HepG2 (cell line): ENCODE results near the gene ZMIZ1. TPM values are rescaled to one million over a fixed set of nuclear protein-coding genes. Genes with fewer than 3 reads are reported as not detected.

Experiments
- DPF2 ChIP-seq: sonication (generic); formaldehyde crosslinking; IDR thresholded peaks from 2 replicates; pipeline ENCODE4 v1.4.0; 2020; ENCODE audit warnings: mild to moderate bottlenecking, low read depth, missing genetic modification reagents, borderline replicate concordance
- EP300 ChIP-seq, 3 experiments: sonication (generic) in 1 of 3; formaldehyde crosslinking in 1 of 3; IDR thresholded peaks; 2 replicates each; pipeline versions ENCODE4 v1.5.1 to v1.6.1; 2011 to 2020; ENCODE audit warnings: low read depth in 2 of 3, low read length in 2 of 3, borderline replicate concordance in 1 of 3, improper control_type of control experiment in 1 of 3, mild to moderate bottlenecking in 1 of 3, missing genetic modification reagents in 1 of 3, moderate library complexity in 1 of 3
- FOXP1 ChIP-seq, 2 experiments: fragments of 450-650 bp in 1 of 2; IDR thresholded peaks; 2 replicates each; pipeline ENCODE4 v1.6.1; 2017 to 2018; ENCODE audit warnings: antibody characterized with exemption in 1 of 2
- GABPB1 ChIP-seq: IDR thresholded peaks from 2 replicates; pipeline ENCODE4 v1.6.1; 2016; ENCODE audit warnings: mild to moderate bottlenecking, missing genetic modification reagents, moderate library complexity, missing compliant biosample characterization
- NFYB ChIP-seq: sonication (generic); formaldehyde crosslinking; IDR thresholded peaks from 2 replicates; pipeline ENCODE4 v1.4.0; 2020; ENCODE audit warnings: missing genetic modification reagents
- PAF1 ChIP-seq: IDR thresholded peaks from 2 replicates; pipeline ENCODE4 v1.6.1; 2016; ENCODE audit warnings: missing genetic modification reagents, missing compliant biosample characterization
- PTBP1 ChIP-seq: fragments of 200-400 bp; formaldehyde crosslinking; IDR thresholded peaks from 2 replicates; pipeline ENCODE4 v1.6.1; 2018; ENCODE audit warnings: low read length, low read depth; ENCODE audit not compliant: poor library complexity, severe bottlenecking
- SALL1 ChIP-seq: sonication (generic); formaldehyde crosslinking; IDR thresholded peaks from 2 replicates; pipeline ENCODE4 v1.8.0; 2022; ENCODE audit warnings: mild to moderate bottlenecking, missing genetic modification reagents
- STAG1 ChIP-seq: sonication (generic); formaldehyde crosslinking; IDR thresholded peaks from 2 replicates; pipeline ENCODE4 v1.4.0; 2020; ENCODE audit warnings: missing genetic modification reagents
- TAF1 ChIP-seq: sonication (generic); formaldehyde crosslinking; IDR thresholded peaks from 2 replicates; pipeline ENCODE4 v1.4.0; 2020; ENCODE audit warnings: missing genetic modification reagents
- TARDBP ChIP-seq: sonication (generic); formaldehyde crosslinking; IDR thresholded peaks from 2 replicates; pipeline ENCODE4 v1.8.0; 2022; ENCODE audit warnings: mild to moderate bottlenecking, missing genetic modification reagents
- ZNF205 ChIP-seq: IDR thresholded peaks from 2 replicates; pipeline ENCODE4 v1.6.1; 2018; ENCODE audit warnings: missing biosample characterization, missing genetic modification reagents
- ZNF235 ChIP-seq: sonication (generic); formaldehyde crosslinking; IDR thresholded peaks from 2 replicates; pipeline ENCODE4 v1.8.1; 2023; ENCODE audit warnings: mild to moderate bottlenecking, missing genetic modification reagents, borderline replicate concordance
- ZNF292 ChIP-seq: sonication (generic); formaldehyde crosslinking; IDR thresholded peaks from 2 replicates; pipeline ENCODE4 v1.8.1; 2022; ENCODE audit warnings: mild to moderate bottlenecking, low read depth, missing genetic modification reagents, borderline replicate concordance
- ZNF552 ChIP-seq: sonication (generic); formaldehyde crosslinking; IDR thresholded peaks from 2 replicates; pipeline ENCODE4 v1.9.0; 2022; ENCODE audit warnings: missing genetic modification reagents, mild to moderate bottlenecking, borderline replicate concordance
- ZNF644 ChIP-seq: IDR thresholded peaks from 2 replicates; pipeline ENCODE4 v1.6.1; 2016; ENCODE audit warnings: low read depth
- ZNF777 ChIP-seq: sonication (generic); formaldehyde crosslinking; IDR thresholded peaks from 2 replicates; pipeline ENCODE4 v1.4.0; 2020; ENCODE audit warnings: missing genetic modification reagents
- ZSCAN29 ChIP-seq: sonication (generic); formaldehyde crosslinking; conservative IDR thresholded peaks from 2 replicates; pipeline ENCODE4 v1.4.0; 2020; ENCODE audit warnings: mild to moderate bottlenecking, missing genetic modification reagents
- polyA plus RNA-seq, 8 experiments: library from polyadenylated mRNA; depleted of rRNA in 3 of 8; stranded (reverse) in 7 of 8; unstranded in 1 of 8; fragments of >200 nt; fragmentation: Illumina TruSeq in 4 of 8; extraction: Trizol in 4 of 8; gene quantifications; 2 replicates each; pipeline versions ENCODE4 v1.2.1 to v1.2.3, GENCODE V29; 2011 to 2016; ENCODE audit warnings: low read depth in 4 of 8, missing spikeins in 1 of 8, mixed read lengths in 1 of 8; ENCODE audit not compliant: insufficient read depth in 1 of 8
- total RNA-seq, 5 experiments: library from RNA; depleted of rRNA; stranded (reverse); fragments of >200 nt; fragmentation: Illumina TruSeq; extraction: Trizol; gene quantifications; 2 replicates each; pipeline ENCODE4 v1.2.3, GENCODE V29; 2016; ENCODE audit warnings: low read depth in 1 of 5
- TF ChIP-seq, protein P1 (sequence below): sonication (generic); formaldehyde crosslinking; conservative IDR thresholded peaks from 2 replicates; pipeline ENCODE4 v1.8.0; 2022; ENCODE audit warnings: mild to moderate bottlenecking, moderate library complexity, missing genetic modification reagents
- TF ChIP-seq, protein P2 (sequence below): sonication (generic); formaldehyde crosslinking; IDR thresholded peaks from 2 replicates; pipeline ENCODE4 v1.9.0; 2021; ENCODE audit warnings: missing genetic modification reagents, borderline replicate concordance
- TF ChIP-seq, protein P3 (sequence below): sonication (generic); formaldehyde crosslinking; conservative IDR thresholded peaks from 2 replicates; pipeline ENCODE4 v1.8.1; 2023; ENCODE audit warnings: missing genetic modification reagents
- TF ChIP-seq, protein P4 (sequence below): IDR thresholded peaks from 2 replicates; pipeline ENCODE4 v1.6.1; 2018; ENCODE audit warnings: missing genetic modification reagents

ZMIZ1 gene
- total and polyA plus RNA-seq, 2 of the 13 experiments (the other 11 are each of a cell fraction or from before 2014, with no cell fraction given): 5.3 to 10.2 TPM

DNA sequence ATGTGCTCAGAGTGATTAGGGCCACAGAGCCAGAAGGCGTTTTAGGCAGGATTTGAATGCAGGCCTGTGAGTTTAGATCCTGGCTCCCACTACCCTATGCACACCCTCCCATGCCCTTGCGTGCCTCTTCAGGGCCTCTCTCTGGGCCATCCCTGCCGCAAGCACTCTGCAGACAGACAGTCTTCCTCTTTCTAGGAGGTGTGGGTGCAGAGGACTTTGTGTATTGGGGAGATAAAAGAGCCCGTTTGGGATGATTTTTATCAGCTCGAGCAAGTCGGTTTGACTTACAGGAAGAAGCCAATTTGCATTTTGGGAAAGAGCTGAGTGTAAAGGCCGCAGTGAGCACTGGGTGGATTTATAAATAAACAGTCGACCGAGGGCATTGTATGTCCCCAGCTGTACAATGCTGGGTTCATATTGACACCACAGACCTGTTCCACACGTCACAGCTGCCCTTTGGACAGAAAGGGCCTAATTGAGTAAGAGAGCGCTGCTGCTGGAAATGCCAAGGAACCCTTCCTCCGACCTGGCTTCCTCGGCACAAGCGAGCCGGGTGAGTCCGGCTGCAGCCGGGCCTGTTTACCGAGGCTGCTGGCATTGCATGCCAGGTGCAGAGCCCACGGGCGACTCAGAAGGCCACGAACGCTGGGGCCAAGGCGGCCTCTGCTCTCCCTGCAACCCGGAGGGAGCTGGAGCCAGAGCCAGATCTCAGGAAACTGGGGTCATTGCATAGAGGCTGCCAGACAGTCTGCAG is 25.1 kb downstream of the ZMIZ1 start (continued):
- TF ChIP-seq, protein P1, sequence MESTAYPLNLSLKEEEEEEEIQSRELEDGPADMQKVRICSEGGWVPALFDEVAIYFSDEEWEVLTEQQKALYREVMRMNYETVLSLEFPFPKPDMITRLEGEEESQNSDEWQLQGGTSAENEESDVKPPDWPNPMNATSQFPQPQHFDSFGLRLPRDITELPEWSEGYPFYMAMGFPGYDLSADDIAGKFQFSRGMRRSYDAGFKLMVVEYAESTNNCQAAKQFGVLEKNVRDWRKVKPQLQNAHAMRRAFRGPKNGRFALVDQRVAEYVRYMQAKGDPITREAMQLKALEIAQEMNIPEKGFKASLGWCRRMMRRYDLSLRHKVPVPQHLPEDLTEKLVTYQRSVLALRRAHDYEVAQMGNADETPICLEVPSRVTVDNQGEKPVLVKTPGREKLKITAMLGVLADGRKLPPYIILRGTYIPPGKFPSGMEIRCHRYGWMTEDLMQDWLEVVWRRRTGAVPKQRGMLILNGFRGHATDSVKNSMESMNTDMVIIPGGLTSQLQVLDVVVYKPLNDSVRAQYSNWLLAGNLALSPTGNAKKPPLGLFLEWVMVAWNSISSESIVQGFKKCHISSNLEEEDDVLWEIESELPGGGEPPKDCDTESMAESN (CRISPR knock-in tag): peak; percentile 72
- TF ChIP-seq EP300 (IDR thresholded peaks at IDR 0.05; ENCODE audit: low read depth in 2 of 2, low read length in 2 of 2): peak; percentile 71 to 82; a peak in 3 of 4 replicates
- peak; percentile 67 for TF ChIP-seq EP300 (CRISPR knock-in tag; IDR thresholded peaks at IDR 0.05; ENCODE audit: borderline replicate concordance)
- 0 out of 2 replicates have a peak, but pooled peaks have one; percentile 70 for TF ChIP-seq ZNF552 (CRISPR knock-in tag)
- no peak for TF ChIP-seq PAF1
- TF ChIP-seq, protein P2, sequence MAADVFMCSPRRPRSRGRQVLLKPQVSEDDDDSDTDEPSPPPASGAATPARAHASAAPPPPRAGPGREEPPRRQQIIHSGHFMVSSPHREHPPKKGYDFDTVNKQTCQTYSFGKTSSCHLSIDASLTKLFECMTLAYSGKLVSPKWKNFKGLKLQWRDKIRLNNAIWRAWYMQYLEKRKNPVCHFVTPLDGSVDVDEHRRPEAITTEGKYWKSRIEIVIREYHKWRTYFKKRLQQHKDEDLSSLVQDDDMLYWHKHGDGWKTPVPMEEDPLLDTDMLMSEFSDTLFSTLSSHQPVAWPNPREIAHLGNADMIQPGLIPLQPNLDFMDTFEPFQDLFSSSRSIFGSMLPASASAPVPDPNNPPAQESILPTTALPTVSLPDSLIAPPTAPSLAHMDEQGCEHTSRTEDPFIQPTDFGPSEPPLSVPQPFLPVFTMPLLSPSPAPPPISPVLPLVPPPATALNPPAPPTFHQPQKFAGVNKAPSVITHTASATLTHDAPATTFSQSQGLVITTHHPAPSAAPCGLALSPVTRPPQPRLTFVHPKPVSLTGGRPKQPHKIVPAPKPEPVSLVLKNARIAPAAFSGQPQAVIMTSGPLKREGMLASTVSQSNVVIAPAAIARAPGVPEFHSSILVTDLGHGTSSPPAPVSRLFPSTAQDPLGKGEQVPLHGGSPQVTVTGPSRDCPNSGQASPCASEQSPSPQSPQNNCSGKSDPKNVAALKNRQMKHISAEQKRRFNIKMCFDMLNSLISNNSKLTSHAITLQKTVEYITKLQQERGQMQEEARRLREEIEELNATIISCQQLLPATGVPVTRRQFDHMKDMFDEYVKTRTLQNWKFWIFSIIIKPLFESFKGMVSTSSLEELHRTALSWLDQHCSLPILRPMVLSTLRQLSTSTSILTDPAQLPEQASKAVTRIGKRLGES: no peak
- peak; percentile 37; the same call in 1 of the 2 replicates for TF ChIP-seq TAF1 (CRISPR knock-in tag)
- TF ChIP-seq STAG1: peak; percentile 28
- peak; percentile 90 for TF ChIP-seq SALL1 (CRISPR knock-in tag)
- TF ChIP-seq ZNF235 (CRISPR knock-in tag): no peak
- TF ChIP-seq DPF2: peak; percentile 54; the same call in 1 of the 2 replicates
- no peak for TF ChIP-seq PTBP1
- no peak; the same call in 1 of the 2 replicates for TF ChIP-seq ZNF292 (CRISPR knock-in tag)
- TF ChIP-seq, protein P3, sequence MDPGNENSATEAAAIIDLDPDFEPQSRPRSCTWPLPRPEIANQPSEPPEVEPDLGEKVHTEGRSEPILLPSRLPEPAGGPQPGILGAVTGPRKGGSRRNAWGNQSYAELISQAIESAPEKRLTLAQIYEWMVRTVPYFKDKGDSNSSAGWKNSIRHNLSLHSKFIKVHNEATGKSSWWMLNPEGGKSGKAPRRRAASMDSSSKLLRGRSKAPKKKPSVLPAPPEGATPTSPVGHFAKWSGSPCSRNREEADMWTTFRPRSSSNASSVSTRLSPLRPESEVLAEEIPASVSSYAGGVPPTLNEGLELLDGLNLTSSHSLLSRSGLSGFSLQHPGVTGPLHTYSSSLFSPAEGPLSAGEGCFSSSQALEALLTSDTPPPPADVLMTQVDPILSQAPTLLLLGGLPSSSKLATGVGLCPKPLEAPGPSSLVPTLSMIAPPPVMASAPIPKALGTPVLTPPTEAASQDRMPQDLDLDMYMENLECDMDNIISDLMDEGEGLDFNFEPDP (CRISPR knock-in tag): no peak
- no peak for TF ChIP-seq NFYB (CRISPR knock-in tag)
- no peak for TF ChIP-seq ZSCAN29
- peak; percentile 70; the same call in 1 of the 2 replicates for TF ChIP-seq ZNF205 (CRISPR knock-in tag)
- TF ChIP-seq, protein P4, sequence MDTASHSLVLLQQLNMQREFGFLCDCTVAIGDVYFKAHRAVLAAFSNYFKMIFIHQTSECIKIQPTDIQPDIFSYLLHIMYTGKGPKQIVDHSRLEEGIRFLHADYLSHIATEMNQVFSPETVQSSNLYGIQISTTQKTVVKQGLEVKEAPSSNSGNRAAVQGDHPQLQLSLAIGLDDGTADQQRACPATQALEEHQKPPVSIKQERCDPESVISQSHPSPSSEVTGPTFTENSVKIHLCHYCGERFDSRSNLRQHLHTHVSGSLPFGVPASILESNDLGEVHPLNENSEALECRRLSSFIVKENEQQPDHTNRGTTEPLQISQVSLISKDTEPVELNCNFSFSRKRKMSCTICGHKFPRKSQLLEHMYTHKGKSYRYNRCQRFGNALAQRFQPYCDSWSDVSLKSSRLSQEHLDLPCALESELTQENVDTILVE (CRISPR knock-in tag): peak; percentile 35; the same call in 1 of the 2 replicates
- TF ChIP-seq FOXP1 (IDR thresholded peaks at IDR 0.05): peak; percentile 46; the same call in 1 of the 2 replicates
- peak; percentile 87 for TF ChIP-seq FOXP1 (CRISPR knock-in tag; IDR thresholded peaks at IDR 0.05)
- peak; percentile 51; the same call in 1 of the 2 replicates for TF ChIP-seq ZNF644 (CRISPR knock-in tag)
- TF ChIP-seq ZNF777 (CRISPR knock-in tag): no peak
- peak; percentile 47; the same call in 1 of the 2 replicates for TF ChIP-seq GABPB1 (CRISPR knock-in tag)
- peak; percentile 91; the same call in 1 of the 2 replicates for TF ChIP-seq TARDBP (CRISPR knock-in tag)
